ENCODE data around the gene NMT2.

DNA sequence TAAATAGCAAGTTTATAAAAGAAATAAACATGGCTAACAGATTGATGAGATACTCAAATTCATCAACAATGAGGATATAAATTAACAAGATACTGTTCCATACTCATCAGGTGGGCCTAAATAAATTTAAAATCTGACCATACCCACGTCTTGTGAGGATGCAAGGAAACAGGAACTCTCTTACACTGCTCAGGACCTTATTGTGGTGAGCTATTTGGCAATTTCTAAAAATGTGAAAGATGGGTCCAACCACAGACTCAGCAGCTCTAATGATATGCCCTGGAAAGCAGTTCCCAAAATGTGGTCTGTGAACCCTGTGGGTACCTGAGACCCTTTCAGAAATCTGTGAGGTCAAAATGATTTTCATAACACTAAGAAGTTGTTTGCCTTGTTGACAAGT lies 49.9 kb downstream of the NMT2 start:
- TF ChIP-seq, protein P1, sequence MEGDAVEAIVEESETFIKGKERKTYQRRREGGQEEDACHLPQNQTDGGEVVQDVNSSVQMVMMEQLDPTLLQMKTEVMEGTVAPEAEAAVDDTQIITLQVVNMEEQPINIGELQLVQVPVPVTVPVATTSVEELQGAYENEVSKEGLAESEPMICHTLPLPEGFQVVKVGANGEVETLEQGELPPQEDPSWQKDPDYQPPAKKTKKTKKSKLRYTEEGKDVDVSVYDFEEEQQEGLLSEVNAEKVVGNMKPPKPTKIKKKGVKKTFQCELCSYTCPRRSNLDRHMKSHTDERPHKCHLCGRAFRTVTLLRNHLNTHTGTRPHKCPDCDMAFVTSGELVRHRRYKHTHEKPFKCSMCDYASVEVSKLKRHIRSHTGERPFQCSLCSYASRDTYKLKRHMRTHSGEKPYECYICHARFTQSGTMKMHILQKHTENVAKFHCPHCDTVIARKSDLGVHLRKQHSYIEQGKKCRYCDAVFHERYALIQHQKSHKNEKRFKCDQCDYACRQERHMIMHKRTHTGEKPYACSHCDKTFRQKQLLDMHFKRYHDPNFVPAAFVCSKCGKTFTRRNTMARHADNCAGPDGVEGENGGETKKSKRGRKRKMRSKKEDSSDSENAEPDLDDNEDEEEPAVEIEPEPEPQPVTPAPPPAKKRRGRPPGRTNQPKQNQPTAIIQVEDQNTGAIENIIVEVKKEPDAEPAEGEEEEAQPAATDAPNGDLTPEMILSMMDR (IDR thresholded peaks at IDR 0.05): no peak
- TF ChIP-seq, protein P2, sequence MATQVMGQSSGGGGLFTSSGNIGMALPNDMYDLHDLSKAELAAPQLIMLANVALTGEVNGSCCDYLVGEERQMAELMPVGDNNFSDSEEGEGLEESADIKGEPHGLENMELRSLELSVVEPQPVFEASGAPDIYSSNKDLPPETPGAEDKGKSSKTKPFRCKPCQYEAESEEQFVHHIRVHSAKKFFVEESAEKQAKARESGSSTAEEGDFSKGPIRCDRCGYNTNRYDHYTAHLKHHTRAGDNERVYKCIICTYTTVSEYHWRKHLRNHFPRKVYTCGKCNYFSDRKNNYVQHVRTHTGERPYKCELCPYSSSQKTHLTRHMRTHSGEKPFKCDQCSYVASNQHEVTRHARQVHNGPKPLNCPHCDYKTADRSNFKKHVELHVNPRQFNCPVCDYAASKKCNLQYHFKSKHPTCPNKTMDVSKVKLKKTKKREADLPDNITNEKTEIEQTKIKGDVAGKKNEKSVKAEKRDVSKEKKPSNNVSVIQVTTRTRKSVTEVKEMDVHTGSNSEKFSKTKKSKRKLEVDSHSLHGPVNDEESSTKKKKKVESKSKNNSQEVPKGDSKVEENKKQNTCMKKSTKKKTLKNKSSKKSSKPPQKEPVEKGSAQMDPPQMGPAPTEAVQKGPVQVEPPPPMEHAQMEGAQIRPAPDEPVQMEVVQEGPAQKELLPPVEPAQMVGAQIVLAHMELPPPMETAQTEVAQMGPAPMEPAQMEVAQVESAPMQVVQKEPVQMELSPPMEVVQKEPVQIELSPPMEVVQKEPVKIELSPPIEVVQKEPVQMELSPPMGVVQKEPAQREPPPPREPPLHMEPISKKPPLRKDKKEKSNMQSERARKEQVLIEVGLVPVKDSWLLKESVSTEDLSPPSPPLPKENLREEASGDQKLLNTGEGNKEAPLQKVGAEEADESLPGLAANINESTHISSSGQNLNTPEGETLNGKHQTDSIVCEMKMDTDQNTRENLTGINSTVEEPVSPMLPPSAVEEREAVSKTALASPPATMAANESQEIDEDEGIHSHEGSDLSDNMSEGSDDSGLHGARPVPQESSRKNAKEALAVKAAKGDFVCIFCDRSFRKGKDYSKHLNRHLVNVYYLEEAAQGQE (IDR thresholded peaks at IDR 0.05; ENCODE audit: insufficient read depth in 1 of 2, low read depth in 2 of 2, low read length in 1 of 2): no peak
- no peak for TF ChIP-seq TCF7L2 (IDR thresholded peaks at IDR 0.05; ENCODE audit: low read depth, low read length)
- TF ChIP-seq POLR2AphosphoS5 (IDR thresholded peaks at IDR 0.05; ENCODE audit: low read depth, low read length): no peak

Data from Panc1 (cell line).